ENCODE data around the gene YWHAH.

DNA sequence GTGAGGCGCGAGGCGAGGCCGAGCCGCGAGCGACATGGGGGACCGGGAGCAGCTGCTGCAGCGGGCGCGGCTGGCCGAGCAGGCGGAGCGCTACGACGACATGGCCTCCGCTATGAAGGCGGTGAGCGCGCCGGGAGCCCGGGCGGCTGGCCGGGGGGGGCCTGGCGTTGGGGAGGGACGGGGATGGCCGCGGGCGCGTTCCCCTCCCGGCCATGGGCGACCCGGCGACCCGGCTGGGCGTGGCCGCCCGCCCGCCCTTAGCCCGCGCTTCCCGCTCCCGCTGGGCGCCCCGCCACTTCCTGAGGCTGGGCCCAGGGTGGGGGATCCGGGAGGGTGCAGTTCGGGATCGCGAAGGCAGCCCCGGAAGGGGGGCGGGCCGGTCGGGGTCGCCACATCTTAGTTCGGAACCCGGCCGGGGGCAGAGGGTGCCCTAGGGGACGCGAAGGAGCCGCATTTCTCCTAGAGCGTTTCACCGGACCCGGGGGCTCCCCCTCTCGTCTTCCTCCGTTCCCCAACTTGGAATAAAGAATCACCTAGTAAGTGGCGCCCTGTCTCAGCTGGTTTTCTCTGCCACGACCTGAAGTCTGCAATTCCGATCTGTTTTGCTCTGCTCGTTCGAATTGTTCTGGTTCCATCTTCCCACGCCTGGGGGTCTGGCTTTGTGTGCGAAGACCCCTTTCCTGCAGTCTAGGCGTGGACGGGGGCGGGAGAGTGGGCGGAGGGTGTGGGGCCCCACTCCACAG, 536 bp downstream of the YWHAH start:
- TF ChIP-seq CEBPB (IDR thresholded peaks at IDR 0.05; ENCODE audit: low read depth, low read length): no peak
- TF ChIP-seq, protein P1, sequence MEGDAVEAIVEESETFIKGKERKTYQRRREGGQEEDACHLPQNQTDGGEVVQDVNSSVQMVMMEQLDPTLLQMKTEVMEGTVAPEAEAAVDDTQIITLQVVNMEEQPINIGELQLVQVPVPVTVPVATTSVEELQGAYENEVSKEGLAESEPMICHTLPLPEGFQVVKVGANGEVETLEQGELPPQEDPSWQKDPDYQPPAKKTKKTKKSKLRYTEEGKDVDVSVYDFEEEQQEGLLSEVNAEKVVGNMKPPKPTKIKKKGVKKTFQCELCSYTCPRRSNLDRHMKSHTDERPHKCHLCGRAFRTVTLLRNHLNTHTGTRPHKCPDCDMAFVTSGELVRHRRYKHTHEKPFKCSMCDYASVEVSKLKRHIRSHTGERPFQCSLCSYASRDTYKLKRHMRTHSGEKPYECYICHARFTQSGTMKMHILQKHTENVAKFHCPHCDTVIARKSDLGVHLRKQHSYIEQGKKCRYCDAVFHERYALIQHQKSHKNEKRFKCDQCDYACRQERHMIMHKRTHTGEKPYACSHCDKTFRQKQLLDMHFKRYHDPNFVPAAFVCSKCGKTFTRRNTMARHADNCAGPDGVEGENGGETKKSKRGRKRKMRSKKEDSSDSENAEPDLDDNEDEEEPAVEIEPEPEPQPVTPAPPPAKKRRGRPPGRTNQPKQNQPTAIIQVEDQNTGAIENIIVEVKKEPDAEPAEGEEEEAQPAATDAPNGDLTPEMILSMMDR (conservative IDR thresholded peaks at IDR 0.05; ENCODE audit: low read depth, low read length): peak; percentile 8; the same call in 1 of the 2 replicates
- TF ChIP-seq RFX5 (IDR thresholded peaks at IDR 0.05; ENCODE audit: low read depth, low read length): no peak
- TF ChIP-seq POLR2A (IDR thresholded peaks at IDR 0.05; ENCODE audit: low read depth, low read length): no peak
- TF ChIP-seq CHD1 (IDR thresholded peaks at IDR 0.05; ENCODE audit: low read depth, low read length): no peak
- TF ChIP-seq BHLHE40 (IDR thresholded peaks at IDR 0.05; ENCODE audit: low read depth, low read length): no peak
- TF ChIP-seq MXI1 (IDR thresholded peaks at IDR 0.05; ENCODE audit: borderline replicate concordance, low read depth, low read length): no peak
- no peak for TF ChIP-seq USF2 (IDR thresholded peaks at IDR 0.05; ENCODE audit: low read depth, low read length)
- TF ChIP-seq RAD21 (IDR thresholded peaks at IDR 0.05; ENCODE audit: low read length): no peak
- TF ChIP-seq RCOR1 (IDR thresholded peaks at IDR 0.05; ENCODE audit: insufficient replicate concordance, low read length): no peak
- TF ChIP-seq, protein P2, sequence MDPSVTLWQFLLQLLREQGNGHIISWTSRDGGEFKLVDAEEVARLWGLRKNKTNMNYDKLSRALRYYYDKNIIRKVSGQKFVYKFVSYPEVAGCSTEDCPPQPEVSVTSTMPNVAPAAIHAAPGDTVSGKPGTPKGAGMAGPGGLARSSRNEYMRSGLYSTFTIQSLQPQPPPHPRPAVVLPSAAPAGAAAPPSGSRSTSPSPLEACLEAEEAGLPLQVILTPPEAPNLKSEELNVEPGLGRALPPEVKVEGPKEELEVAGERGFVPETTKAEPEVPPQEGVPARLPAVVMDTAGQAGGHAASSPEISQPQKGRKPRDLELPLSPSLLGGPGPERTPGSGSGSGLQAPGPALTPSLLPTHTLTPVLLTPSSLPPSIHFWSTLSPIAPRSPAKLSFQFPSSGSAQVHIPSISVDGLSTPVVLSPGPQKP (IDR thresholded peaks at IDR 0.05; ENCODE audit: borderline replicate concordance, low read depth, low read length): no peak
